GM19099 (cell line): Measurements from ENCODE around the gene NCKAP5.

Source experiments
- POLR2A ChIP-seq: IDR thresholded peaks from 3 replicates; pipeline ENCODE4 v1.6.1; 2011; ENCODE audit warnings: low read depth; ENCODE audit not compliant: insufficient read length; ENCODE audit errors: extremely low read depth

NCKAP5 gene

DNA sequence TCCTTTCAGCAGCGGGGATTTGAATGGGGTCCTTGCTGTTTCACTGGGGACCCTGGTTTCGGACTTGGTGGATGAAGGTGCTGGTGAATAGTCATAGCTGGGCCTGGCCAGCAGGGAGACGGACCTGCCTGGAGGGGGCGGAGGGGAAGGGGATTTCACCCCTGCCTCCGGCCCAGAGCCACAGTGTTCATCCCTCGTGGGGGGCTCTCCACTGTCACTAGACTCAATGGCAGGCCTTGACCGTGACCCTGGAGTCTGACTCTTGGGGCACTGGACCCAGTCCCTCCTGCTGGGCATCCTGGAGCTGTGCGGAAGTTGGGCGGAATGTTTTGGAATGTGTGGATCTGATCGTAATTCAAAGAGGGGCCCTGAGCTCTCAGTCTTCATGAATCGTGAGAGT is 784.4 kb downstream of the NCKAP5 start:
- no peak for TF ChIP-seq POLR2A

DNA sequence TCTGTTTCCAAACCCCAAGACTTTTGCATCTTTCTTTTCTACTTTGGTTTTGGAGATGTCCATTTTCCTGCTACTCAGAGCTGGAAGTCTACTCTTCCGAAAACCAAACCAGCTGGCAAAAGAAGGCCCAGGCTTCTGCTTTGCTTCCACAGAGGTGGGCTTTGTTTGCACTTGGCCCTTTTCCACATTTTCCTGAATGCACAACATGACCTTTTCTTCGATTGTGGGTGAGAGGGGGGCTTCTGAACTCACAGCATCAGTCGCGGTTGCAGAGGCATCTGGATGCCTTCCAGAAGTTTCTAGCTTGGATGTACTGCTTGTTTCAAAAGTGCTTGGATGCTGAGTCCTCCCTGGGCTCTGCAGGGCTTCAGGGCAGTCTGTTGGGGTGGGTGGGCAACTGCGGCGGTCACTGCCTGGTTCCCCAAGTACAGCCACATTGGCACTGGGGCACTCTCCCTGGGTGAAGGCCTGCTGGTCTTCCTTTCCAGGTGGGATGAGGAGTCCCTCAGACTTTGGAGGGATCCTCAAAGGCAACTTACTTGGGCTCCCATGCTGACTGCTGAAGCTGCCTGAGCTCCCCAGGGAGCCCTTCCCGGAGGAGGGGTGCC is 786.0 kb downstream of the NCKAP5 start:
- no peak for TF ChIP-seq POLR2A

DNA sequence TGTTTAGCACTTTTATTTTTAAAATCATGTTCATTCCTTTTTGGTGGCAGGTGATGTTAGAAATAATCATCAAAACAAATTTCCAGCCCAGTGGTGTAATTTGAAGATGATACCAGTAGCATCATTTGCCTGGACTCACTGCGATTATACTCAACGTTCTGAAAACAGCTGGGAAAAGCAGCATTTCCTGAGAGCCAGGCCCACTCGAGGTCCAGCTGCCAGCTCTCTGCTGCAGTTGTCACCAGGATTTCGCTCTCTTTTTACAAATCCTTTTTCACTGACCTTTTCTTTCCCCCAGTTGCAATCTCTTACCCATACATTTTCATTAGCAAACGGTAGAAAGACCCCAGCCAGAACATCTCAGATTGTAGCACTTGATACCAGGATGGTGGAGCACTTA is 787.6 kb downstream of the NCKAP5 start:
- no peak for TF ChIP-seq POLR2A

DNA sequence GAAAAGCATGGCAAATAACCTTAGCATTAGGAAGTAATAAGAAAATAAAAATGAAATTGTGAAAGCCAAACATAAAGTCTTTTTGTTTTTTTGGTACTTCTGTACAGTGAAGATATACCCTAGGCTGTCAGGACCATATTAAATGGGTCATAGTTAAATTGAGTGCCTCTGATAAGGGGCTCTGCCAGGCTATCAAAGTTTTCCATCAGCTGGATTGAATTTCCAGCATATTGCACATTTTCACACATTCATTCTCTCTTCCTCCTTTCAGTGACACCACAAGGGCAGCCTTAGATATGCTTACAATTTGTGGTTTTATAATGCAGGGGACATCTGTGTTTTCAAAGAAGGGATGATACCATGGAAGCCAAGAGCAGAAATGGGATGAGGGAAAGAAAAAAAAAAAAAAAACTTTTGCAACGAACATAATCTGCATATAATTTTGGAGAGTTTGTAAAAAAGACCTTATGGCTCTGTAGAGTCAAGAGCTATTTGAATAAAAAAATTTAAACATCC is 789.0 kb downstream of the NCKAP5 start:
- no peak for TF ChIP-seq POLR2A

DNA sequence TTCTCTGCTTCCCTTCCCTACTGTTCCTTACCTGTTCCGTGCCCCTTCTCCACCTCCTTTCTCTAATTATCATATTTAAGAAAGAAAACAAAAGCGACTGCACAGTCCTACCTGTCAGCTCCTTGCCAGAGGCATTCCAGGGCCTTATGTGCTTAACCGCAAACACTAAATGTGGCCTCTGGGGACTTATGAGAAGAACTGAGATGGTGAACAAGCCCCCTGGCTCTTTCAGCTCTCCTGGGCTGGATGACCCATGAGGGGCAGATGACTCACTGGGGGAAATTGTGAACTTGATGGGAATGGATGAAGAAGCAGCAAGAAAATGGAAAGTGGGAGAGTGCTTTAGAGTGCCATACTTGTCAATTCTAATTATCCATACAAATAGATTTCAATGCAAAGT is 792.0 kb downstream of the NCKAP5 start:
- no peak for TF ChIP-seq POLR2A

DNA sequence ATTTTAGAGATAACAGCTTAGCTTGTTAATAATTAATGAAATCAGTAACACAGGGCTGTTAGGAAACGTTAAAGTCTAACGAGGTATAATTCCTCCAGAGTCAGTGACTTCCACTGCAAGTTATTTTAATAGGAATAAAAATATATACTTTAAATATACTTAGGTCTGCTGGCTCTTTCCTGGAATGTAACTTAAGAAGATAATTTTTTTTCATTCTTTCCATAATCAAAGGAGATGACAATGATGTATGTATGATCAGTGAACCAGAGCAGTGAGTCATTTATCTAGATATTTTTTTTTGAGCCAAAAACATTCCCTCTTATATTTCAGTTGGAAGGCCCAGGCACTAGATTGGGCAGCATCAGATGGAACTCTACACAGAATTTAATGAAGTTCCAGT is 794.1 kb downstream of the NCKAP5 start:
- TF ChIP-seq POLR2A: no peak

DNA sequence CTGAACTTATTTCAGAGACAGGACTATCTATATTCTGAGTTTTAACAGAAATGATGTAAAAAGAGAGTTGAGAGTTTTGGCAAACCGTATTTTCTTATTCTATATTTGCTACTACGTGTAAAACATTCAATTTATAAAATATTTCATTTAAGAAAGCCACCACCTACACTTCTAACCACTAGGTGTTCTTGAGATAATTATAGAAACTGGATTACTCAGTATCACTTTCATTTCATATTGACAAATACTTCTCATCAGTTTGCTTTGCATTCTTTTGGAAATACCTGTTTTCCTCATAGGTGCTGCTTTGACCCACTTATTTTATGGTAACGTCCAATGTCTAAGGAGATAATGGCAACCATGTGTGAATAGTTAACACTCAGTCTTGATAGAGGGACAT is 794.9 kb downstream of the NCKAP5 start:
- TF ChIP-seq POLR2A: no peak

DNA sequence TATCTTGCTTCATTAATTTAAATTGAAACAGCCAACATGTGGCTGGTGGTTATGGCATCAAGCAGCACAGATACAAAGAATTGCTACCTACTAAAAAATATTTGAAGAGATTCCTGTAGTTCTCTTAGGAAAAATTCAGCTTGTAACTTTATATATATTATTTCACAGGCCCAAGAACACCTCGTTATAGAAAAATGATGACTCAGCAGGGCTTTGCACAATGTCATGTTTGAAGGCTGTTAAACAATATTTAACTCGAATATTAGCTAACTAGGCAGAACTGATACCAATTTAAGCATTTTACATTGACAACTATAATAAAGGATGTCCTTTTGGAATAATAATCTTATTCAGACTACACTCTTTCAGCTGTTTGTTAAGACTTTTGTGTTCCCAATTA is 795.9 kb downstream of the NCKAP5 start:
- TF ChIP-seq POLR2A: no peak

DNA sequence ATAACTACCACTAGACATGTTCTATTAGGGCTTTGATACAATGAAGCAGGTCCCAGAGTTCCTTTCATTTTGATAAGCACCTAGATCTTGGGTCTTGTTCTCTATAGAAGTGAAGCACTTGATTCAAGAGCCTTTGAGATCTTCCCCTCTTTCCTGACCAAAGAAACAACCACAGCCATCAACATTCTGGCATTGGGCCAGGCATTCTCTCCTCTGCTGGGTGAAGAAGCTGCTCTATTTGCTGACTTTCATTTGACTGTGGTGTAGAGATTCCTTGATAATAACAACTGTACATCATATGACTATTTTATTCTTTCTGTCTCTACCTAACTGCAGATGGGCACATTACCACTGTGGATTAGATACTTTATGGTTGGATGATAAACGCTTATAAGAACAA is 801.7 kb downstream of the NCKAP5 start:
- no peak for TF ChIP-seq POLR2A

DNA sequence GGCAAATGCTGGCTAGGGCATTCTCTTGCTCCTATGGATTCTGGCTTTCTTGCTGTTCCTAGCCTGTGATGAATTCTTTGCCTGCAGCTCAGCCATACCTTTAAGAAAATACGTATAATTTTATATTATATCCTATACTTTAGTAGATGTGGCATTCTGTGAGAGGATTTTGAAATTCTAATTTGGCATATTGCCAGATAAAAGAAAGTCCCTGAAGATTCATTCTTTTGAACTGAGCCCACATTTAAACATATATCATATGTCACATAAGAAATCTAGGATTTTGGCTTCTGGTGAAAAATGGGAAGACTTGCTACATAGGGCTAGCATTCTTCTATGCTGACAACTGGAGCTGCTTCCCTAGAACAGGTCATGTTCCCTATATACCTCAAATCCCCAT is 806.8 kb downstream of the NCKAP5 start:
- TF ChIP-seq POLR2A: no peak

DNA sequence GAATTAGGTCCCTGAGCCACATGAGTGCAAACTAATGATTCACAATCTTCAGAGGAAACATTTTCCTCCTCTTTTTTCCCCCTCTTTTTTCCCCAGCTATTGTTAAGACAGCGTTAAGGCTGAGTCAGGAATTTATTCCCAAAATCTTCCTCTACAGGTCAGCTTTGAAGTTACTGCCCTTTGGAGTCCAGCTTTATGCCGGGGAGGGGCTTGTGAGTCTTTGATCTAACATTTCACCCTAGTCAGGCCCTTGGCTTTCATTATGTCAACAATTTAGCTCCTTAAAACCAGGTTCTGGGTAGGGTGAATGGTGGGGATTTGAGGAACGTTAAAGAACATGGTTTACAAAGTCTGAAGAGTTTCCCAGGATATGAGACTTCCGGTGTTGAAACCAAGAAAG is 807.3 kb downstream of the NCKAP5 start:
- no peak for TF ChIP-seq POLR2A

DNA sequence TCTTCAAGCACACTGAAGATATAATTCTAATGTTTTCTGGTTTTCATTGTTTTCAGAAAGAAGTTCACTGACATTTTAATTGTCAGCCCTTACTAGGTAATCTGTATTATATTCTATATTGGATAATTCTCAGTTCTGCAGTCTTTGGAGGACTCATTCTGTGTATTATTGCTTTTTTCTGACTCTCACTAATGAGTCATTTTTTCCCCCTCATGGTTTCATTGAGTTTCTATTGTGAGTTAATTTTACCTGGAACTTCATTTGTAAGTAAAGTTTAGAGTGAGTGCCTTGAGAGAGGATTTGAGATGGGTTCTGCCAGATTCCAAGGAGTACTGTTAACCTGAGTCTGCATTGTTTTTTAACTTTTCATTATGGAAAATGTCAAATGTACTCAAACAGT is 807.9 kb downstream of the NCKAP5 start:
- no peak for TF ChIP-seq POLR2A

DNA sequence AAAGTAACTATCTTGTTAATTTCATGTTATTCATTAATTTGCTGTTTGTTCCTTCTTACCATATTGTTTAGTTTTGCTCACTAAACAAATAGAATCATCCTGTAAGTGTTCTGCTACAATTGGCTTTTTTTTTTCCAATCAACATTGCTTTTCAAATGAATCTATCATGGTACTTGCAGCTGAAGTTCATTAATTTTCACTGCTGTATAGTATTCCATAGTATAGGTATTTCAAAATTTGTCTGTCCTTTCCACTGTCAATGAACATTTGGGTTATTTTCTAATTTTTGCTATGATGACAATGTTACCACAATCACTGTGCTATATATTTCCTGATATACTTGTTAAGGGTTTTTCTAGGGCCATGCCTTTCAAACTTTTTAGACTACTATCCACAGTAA is 809.3 kb downstream of the NCKAP5 start:
- no peak for TF ChIP-seq POLR2A

DNA sequence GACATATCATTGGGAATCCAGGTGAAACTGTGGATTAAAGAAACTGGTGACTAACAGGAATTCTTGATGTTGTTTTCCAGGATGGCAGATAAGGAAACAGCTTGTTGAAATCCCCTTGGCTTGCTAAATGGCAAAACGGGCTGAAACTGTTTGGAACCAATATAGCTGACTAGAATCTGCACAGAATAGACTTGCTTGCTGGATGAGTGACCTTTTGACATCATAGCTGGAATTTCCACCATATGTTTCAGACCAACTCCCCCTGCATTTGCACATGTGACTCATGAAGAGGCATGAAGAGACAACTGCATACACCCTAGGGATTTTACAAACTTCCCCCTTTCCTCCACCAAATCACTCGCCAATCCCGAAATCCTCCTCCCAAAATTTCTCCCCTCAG is 810.6 kb downstream of the NCKAP5 start:
- no peak for TF ChIP-seq POLR2A

DNA sequence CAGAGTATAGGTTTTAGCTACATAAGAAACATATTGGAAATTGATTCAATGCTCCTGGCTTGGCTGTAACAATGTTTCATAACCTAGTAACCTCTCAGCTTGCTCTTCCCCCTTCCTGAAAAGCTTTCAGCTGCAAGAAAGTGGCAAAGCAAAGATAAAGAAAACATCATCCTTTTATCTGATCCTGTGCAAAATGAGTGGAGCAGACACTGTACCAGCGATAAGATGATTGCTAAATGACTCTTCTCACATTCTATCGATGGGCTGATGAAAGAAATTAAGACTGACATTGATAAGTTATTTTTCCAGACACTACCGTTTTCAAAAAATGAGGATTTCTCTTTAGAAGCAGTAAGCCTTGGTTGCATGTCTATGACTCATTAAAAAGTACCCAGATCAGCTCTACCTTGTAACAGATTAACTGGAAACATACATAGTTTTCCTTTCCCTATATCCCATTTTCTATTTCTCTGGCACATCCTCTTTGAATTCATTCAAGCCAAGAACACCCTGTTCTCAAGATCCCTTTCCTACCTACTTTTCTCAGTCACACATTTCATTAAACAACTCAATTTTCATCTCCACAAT is 811.2 kb downstream of the NCKAP5 start:
- no peak for TF ChIP-seq POLR2A

DNA sequence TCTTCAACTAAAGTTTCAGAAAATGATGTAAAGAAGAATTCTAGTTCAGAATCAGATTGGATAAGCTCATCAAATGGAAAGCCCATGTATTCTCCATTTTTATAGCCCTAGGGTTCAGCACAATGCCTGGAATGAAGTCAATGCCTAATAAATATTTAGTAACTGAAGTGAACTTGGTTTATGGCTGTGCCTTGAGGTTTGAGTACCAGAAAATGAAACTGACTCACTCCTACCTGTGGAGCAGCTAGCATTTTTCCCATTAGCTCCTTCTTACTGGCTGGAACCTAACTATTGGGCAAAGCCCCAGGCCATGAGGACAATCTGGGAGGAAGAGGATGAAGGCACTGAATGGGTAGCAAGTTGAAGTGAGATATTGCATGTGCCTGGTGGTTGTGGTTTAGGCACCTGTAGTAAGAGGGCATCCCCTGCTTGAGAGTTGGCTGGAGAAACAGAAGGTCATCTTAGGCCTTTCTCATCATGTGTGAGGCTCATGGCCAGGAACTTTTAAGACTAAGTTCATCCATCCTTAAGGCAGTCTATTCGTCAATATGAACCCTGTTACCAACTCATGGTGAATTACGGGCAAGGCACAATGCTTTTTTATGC is 813.3 kb downstream of the NCKAP5 start:
- TF ChIP-seq POLR2A: no peak
